ENCODE results near the gene DONSON. TPM values are rescaled to one million over a fixed set of nuclear protein-coding genes. Genes with fewer than 3 reads are reported as not detected.

The DONSON gene
- total and polyA plus RNA-seq, 2 of the 13 experiments (the other 11 are each of a cell fraction or from before 2014, with no cell fraction given) = 35.4 to 63.6 TPM

DNA sequence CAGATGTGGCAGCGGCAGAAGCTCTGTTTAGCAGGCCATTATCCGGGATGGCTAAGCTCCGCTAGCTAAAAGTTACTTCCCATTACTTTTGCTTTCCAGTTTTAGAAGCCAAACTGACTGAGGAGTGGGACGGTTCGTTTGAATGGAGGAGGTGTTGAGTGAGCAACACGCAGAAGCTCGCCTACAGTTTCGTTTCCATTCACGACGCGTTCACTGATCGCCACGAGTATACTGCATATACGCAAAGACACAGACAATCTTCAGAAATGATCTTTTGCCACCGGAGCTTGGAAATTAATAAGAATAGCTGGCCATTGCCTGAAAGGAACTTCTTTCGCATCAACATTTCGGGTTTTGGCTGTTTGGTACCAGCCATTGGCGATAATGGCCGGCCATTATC lies 31.0 kb downstream of the DONSON start:
- Histone ChIP-seq H3K27ac (ENCODE audit: extremely low read length, insufficient read depth, low read length) (no peak overlapping the region), H4K20me1 (ENCODE audit: insufficient read depth, low read length) (peaks cover 43% of the 10 kb centered on the region), H3K9ac (ENCODE audit: insufficient read depth, low read depth, low read length) (no peak overlapping the region), H3K4me3 (replicated peaks in 1 of 3; ENCODE audit: insufficient read depth in 1 of 3, low read depth in 2 of 3, low read length in 3 of 3) (no peak overlapping the region), H3K4me1 (ENCODE audit: insufficient read depth, low read length) (peaks cover 11% of the 10 kb centered on the region; the same call in 1 of the 2 replicates), H3K27me3 (ENCODE audit: control insufficient read depth in 1 of 2, insufficient read depth in 2 of 2, low read length in 2 of 2) (no peaks in the 10 kb centered on the region), H3K9me3 (ENCODE audit: low read length) (no peaks in the 10 kb centered on the region), H2AFZ (ENCODE audit: low read length) (no peak overlapping the region), H3K36me3 (replicated peaks in 1 of 2; ENCODE audit: control insufficient read depth in 1 of 2, insufficient read depth in 2 of 2, low read length in 2 of 2) (peaks cover 29 to 92% of the 10 kb centered on the region in 2 experiments), H3K79me2 (ENCODE audit: insufficient read depth, low read length) (peaks cover 72% of the 10 kb centered on the region), H3K4me2 (ENCODE audit: low read depth, low read length) (no peak overlapping the region)
- no TSS peak for BruUV-seq (replicated peaks)
- TF ChIP-seq KAT8 (CRISPR knock-in tag; IDR thresholded peaks at IDR 0.05) (no peak), ZNF205 (CRISPR knock-in tag; IDR thresholded peaks at IDR 0.05) (no peak), YY1 (IDR thresholded peaks at IDR 0.05; ENCODE audit: insufficient read depth, insufficient replicate concordance, low read depth, low read length) (no peak), RBM22 (optimal IDR thresholded peaks at IDR 0.05; ENCODE audit: low read length) (peak; percentile 54)
- CTCF ChIA-PET (ENCODE audit: low intra/inter-chr PET ratio, low total read pairs) = no interaction called here
- POLR2A ChIA-PET = interaction anchor here (1.0 kb wide), 1 partner anchor 14 kb away, joined by 4 read pairs; the partner anchor contains the start of gene SON
- intact Hi-C loops (cut with micrococcal nuclease; ENCODE audit: unreplicated experiment) (no loop called here), in situ Hi-C loops (cut with HindIII; ENCODE audit: extremely low pct_ligation_motif_present, low pct_unique_long_range_greater_than_20kb) (no loop called here)
- no peak for DNase-seq (ENCODE audit: low spot score)
- no peak for ATAC-seq
- FAIRE-seq = no peak
- WGBS (ENCODE audit: low lambda C conversion rate) = 98% methylated on average over 19 of the region's 19 CpGs

DNA sequence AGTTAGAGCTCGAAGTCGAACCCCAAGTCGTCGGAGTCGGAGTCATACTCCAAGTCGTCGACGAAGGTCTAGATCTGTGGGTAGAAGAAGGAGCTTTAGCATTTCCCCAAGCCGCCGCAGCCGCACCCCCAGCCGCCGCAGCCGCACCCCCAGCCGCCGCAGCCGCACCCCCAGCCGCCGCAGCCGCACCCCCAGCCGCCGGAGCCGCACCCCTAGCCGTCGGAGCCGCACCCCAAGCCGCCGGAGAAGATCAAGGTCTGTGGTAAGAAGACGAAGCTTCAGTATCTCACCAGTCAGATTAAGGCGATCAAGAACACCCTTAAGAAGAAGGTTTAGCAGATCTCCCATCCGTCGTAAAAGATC lies 33.5 kb downstream of the DONSON start:
- Histone ChIP-seq H3K36me3 (replicated peaks in 1 of 2; ENCODE audit: control insufficient read depth in 1 of 2, insufficient read depth in 2 of 2, low read length in 2 of 2) (peaks cover 41 to 95% of the 10 kb centered on the region in 2 experiments), H3K9ac (ENCODE audit: insufficient read depth, low read depth, low read length) (no peak overlapping the region), H3K79me2 (ENCODE audit: insufficient read depth, low read length) (peaks cover 79% of the 10 kb centered on the region), H3K4me3 (replicated peaks in 1 of 3; ENCODE audit: insufficient read depth in 1 of 3, low read depth in 2 of 3, low read length in 3 of 3) (no peak overlapping the region), H4K20me1 (ENCODE audit: insufficient read depth, low read length) (peaks cover 67% of the 10 kb centered on the region), H3K27ac (ENCODE audit: extremely low read length, insufficient read depth, low read length) (no peak overlapping the region), H3K27me3 (ENCODE audit: control insufficient read depth in 1 of 2, insufficient read depth in 2 of 2, low read length in 2 of 2) (no peaks in the 10 kb centered on the region), H2AFZ (ENCODE audit: low read length) (no peak overlapping the region), H3K4me2 (ENCODE audit: low read depth, low read length) (no peak overlapping the region), H3K9me3 (ENCODE audit: low read length) (no peaks in the 10 kb centered on the region), H3K4me1 (ENCODE audit: insufficient read depth, low read length) (peaks cover 11% of the 10 kb centered on the region; the same call in 1 of the 2 replicates)
- WGBS (ENCODE audit: low lambda C conversion rate) = 99% methylated on average over 26 of the region's 32 CpGs
- no TSS peak for BruUV-seq (replicated peaks)
- ChIA-PET CTCF (ENCODE audit: low intra/inter-chr PET ratio, low total read pairs) (no interaction called here), POLR2A (interaction anchor here (0.9 to 1.5 kb wide), 2 partner anchors 12 to 75 kb away, joined by 4 to 5 read pairs; partner anchors contain the start of genes SON and TMEM50B)
- DNase-seq (ENCODE audit: low spot score) = no peak
- in situ Hi-C loops (cut with HindIII; ENCODE audit: extremely low pct_ligation_motif_present, low pct_unique_long_range_greater_than_20kb) = no loop called here
- intact Hi-C loops (cut with micrococcal nuclease; ENCODE audit: unreplicated experiment) = no loop called here
- ATAC-seq = no peak
- FAIRE-seq = no peak
- TF ChIP-seq SP5 (CRISPR knock-in tag; IDR thresholded peaks at IDR 0.05; ENCODE audit: borderline replicate concordance, low read depth) (no peak), ARID2 (CRISPR knock-in tag; IDR thresholded peaks at IDR 0.05; ENCODE audit: borderline replicate concordance) (no peak), SATB2 (CRISPR knock-in tag; IDR thresholded peaks at IDR 0.05) (no peak), ZNF354B (CRISPR knock-in tag; IDR thresholded peaks at IDR 0.05) (no peak), GTF3A (CRISPR knock-in tag; conservative IDR thresholded peaks at IDR 0.05) (no peak), RBM22 (optimal IDR thresholded peaks at IDR 0.05; ENCODE audit: low read length) (peak; percentile 37), RFX1 (IDR thresholded peaks at IDR 0.05) (no peak), RBFOX2 (IDR thresholded peaks at IDR 0.05; ENCODE audit: low read depth, low read length) (peak; percentile 45; the same call in 1 of the 2 replicates), SMARCE1 (IDR thresholded peaks at IDR 0.05; ENCODE audit: borderline replicate concordance) (no peak), ZNF230 (CRISPR knock-in tag; IDR thresholded peaks at IDR 0.05) (no peak), FOXJ3 (CRISPR knock-in tag; IDR thresholded peaks at IDR 0.05; ENCODE audit: borderline replicate concordance) (no peak), ZNF605 (CRISPR knock-in tag; IDR thresholded peaks at IDR 0.05) (no peak), ZNF234 (CRISPR knock-in tag; conservative IDR thresholded peaks at IDR 0.05) (no peak), RAD21 (CRISPR knock-in tag; IDR thresholded peaks at IDR 0.05) (no peak), ZNF337 (CRISPR knock-in tag; IDR thresholded peaks at IDR 0.05; ENCODE audit: borderline replicate concordance, low read depth) (no peak), ZMAT3 (CRISPR knock-in tag; conservative IDR thresholded peaks at IDR 0.05) (no peak)
- TF ChIP-seq, protein P1, sequence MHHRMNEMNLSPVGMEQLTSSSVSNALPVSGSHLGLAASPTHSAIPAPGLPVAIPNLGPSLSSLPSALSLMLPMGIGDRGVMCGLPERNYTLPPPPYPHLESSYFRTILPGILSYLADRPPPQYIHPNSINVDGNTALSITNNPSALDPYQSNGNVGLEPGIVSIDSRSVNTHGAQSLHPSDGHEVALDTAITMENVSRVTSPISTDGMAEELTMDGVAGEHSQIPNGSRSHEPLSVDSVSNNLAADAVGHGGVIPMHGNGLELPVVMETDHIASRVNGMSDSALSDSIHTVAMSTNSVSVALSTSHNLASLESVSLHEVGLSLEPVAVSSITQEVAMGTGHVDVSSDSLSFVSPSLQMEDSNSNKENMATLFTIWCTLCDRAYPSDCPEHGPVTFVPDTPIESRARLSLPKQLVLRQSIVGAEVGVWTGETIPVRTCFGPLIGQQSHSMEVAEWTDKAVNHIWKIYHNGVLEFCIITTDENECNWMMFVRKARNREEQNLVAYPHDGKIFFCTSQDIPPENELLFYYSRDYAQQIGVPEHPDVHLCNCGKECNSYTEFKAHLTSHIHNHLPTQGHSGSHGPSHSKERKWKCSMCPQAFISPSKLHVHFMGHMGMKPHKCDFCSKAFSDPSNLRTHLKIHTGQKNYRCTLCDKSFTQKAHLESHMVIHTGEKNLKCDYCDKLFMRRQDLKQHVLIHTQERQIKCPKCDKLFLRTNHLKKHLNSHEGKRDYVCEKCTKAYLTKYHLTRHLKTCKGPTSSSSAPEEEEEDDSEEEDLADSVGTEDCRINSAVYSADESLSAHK (CRISPR knock-in tag; IDR thresholded peaks at IDR 0.05; ENCODE audit: borderline replicate concordance) = no peak
